SU-DHL-6 (cell line): Measurements from ENCODE around the gene SUGP1.

Source experiments
- EZH2phosphoT487 ChIP-seq: fragments of 200-600 bp; sonication (generic), shearing (Covaris generic); conservative IDR thresholded peaks from 2 replicates; pipeline ENCODE4 v1.6.1; 2018; ENCODE audit warnings: mild to moderate bottlenecking, antibody characterized with exemption, low read length, moderate library complexity, mixed read lengths
- TF ChIP-seq, protein P1 (sequence below): fragments of 200-600 bp; sonication (generic); IDR thresholded peaks from one replicate; pipeline ENCODE4 v1.5.1; 2017; ENCODE audit warnings: antibody characterized with exemption, mild to moderate bottlenecking, low read length, moderate library complexity; ENCODE audit not compliant: insufficient read depth, poor library complexity, severe bottlenecking

DNA sequence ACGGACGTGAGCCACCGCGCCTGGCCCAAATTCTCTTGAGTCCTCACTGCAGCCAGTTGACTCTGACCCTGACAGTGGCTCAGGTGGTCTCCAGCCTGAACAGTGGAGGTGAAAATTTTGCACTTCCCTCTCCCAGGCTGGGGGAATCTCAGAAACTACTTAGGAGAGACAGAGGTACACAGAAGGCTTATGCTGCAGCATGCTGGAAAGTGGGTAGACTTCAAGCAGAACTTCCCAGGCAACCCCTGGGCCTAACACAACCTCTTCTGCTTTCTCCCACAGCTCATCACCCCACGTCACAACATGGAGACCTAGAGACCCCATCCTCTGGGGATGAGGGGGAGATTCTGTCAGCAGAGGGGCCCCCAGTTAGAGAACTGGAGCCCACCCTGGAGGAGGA lies 94.1 kb downstream of the SUGP1 start:
- TF ChIP-seq, protein P1, sequence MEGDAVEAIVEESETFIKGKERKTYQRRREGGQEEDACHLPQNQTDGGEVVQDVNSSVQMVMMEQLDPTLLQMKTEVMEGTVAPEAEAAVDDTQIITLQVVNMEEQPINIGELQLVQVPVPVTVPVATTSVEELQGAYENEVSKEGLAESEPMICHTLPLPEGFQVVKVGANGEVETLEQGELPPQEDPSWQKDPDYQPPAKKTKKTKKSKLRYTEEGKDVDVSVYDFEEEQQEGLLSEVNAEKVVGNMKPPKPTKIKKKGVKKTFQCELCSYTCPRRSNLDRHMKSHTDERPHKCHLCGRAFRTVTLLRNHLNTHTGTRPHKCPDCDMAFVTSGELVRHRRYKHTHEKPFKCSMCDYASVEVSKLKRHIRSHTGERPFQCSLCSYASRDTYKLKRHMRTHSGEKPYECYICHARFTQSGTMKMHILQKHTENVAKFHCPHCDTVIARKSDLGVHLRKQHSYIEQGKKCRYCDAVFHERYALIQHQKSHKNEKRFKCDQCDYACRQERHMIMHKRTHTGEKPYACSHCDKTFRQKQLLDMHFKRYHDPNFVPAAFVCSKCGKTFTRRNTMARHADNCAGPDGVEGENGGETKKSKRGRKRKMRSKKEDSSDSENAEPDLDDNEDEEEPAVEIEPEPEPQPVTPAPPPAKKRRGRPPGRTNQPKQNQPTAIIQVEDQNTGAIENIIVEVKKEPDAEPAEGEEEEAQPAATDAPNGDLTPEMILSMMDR = no peak
- no peak for TF ChIP-seq EZH2phosphoT487
